Activated CD4-positive, alpha-beta T cell treated with anti-CD3 and anti-CD28 coated beads for 24 hours (primary cell): ENCODE data around the gene TSPEAR.
"Not testable (repeated sequence)": the region's sequence is repeated elsewhere in the genome, so short reads cannot be mapped to it uniquely, and the experiment has no call there.

ENCODE experiments used
- DNase-seq, 2 donors: peaks; one replicate each; pipeline ENCODE4 v3.0.0-alpha.2; 2020; ENCODE audit warnings: low read depth in 2 of 2

TSPEAR gene

DNA sequence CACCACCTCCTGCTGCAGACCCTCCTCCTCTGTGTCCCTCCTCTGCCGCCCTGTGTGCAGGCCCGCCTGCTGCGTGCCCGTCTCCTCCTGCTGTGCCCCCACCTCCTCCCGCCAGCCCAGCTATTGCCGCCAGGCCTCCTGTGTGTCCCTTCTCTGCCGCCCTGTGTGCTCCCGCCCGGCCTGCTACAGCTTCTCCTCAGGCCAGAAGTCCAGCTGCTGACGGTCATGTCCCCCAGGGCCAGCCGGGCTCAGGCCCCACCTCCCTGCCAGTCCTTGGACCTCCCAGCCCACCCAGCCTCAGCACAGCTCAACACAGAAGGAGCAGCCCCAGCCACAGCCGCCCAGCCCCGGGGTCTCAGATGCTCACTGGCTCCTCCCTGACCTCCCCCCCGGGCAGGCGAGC, 83.5 kb downstream of the TSPEAR start:
- not testable (repeated sequence) for DNase-seq

DNA sequence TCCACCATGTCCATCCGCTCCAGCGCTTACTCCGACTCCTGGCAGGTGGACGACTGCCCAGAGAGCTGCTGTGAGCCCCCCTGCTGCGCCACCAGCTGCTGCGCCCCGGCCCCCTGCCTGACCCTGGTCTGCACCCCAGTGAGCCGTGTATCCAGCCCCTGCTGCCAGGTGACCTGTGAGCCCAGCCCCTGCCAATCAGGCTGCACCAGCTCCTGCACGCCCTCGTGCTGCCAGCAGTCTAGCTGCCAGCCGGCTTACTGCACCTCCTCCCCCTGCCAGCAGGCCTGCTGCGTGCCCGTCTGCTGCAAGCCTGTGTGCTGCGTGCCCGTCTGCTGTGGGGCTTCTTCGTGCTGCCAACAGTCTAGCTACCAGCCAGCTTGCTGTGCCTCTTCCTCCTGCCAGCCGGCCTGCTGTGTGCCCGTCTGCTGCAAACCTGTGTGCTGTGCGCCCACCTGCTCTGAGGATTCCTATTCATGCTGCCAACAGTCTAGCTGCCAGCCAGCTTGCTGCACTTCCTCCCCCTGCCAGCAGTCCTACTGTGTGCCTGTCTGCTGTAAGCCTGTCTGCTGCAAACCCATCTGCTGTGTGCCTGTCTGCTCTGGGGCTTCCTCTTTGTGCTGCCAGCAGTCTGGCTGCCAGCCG, 84.1 kb downstream of the TSPEAR start:
- DNase-seq, result not testable (repeated sequence)

DNA sequence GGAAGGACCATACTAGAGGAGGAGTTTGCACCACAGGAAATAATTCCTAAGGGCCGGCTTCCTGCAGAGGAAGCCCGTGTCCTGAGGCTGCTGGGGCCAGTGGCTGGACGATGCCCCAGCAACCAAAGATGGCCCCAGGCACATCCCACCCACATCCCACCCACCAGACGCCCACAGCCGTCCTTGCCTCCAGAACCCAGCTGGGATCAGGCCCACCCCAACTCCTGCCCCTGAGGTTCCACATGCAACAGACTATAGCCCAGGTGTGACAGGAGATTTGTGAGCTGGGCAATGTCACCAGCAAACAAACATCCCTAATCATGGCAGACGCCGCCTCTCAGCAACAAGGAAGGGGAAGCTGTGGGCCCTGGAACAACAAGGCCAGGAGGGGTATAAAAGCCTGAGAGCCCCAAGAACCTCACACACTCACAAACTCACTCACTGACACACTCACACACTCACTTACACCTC, 84.7 kb downstream of the TSPEAR start, which contains the start of gene KRTAP10-9:
KRTAP10-9 (plus strand) TSS at position 421 of the 471 bp plus-strand sequence. CDS start 79 bp downstream, outside the sequence.
- DNase-seq, result no peak

DNA sequence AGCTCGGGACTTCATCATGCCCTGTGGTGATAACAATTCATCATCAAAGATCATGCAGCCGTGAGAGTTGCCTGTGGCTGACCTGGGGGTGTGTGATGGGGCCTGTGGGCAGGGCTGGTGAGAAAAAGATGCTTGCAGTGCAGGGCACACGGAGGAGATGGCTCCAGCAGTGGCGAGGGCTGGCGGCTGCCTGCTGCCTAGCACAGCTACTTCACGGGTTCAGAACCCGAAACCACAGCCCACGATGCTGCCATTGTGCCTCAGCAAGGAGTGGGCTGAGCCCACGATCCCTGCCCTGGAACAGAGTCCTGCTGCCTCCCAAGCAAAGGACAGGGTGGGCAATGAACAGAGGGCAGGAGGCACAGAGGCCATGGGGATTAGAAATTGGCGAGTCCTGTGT, 85.1 kb downstream of the TSPEAR start:
- DNase-seq, result no peak

DNA sequence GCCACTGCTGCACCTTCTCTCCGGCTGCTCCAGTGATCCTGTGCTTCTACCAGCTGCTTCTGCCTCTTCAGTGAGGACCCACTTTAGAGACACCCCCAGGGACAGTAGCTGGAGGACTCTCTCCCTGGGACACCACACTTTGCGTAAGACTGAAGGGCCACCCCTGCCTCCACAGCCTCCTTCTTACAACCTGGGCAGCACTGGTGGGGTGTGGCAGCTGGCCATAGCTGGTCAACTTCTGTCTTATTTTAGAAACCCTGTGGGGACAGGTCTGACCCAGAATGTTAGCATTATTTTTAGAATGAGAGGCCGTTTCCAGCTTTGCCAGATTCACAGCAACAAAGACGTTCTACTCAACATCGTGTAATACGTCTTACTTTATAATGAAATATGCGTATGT, 85.6 kb downstream of the TSPEAR start:
- DNase-seq, result no peak

DNA sequence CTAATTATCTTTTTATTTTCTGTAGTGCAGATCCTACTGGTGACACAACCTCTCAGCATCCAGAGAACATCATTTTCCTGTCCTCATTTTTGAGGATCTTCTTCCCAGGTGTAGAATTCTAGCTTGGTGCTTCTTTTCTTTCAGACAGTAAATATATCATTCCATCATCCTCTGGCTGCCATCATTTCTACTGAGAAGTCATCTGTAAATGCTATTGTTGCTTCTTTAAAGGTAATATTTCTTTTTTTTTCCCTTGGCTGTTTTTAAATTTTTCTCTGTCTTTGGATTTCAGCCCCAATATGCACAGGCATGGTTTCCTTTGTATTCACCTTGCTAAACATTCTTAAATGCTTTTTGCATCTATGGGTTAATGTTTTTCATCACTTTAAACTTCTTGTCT, 87.8 kb downstream of the TSPEAR start:
- DNase-seq, result no peak

DNA sequence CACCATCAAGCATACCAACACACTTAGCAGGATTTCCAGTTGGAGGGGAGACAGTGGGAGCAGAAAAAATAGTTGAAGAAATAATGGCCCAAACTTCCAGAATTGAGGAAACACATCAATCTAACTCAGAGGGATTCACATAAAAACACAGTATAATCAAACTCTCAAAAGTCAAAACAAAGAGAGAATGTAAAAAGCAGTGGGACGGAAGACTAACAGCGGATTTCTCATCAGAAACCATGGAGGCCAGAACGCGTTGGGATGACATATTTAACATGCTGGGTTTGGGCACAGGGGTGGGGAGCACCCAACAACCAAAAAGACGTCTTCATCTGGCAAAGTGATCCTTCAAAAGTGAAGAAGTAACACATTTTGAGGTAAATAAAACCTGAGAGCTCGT, 91.5 kb downstream of the TSPEAR start:
- DNase-seq, result no peak

DNA sequence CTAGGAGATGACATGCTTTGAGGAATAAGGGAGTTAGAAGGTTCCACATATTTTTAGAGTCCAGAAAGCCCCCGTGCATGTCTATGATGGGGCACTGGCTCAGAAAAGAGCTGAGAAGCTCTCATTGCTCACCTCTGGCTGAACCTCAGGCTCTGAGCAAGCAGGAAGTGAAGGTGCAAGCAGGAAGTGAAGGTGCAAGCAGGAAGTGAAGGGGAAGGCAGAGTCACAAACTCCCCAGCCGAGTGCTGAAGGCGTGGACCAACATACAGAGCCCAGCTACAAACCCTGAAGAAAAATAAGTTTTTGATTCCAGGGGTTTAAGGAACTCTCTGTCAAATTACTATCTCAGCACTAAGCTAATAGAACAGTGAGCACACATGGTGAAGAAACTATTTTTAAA, 92.5 kb downstream of the TSPEAR start:
- peak; percentile 12 to 32 for DNase-seq

DNA sequence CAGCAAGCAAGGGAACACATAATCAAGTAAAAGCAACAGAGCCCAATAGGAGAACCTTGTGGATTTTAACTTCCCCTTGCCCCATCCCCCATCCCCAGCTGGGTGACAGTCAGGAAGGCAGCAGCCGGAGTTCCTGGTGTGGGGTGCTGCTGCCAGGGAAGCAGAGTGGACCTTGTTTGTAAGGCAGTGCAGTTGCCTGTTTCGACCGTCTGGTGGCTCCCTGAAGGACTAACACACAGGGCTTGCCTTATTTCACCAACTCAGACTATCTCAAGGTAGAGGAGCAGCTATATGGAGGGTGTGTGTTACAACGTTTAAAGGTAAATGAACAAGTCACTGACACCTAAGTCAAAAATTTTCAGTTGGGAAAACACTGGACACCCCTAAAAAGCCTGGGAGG, 92.9 kb downstream of the TSPEAR start:
- DNase-seq, result no peak

DNA sequence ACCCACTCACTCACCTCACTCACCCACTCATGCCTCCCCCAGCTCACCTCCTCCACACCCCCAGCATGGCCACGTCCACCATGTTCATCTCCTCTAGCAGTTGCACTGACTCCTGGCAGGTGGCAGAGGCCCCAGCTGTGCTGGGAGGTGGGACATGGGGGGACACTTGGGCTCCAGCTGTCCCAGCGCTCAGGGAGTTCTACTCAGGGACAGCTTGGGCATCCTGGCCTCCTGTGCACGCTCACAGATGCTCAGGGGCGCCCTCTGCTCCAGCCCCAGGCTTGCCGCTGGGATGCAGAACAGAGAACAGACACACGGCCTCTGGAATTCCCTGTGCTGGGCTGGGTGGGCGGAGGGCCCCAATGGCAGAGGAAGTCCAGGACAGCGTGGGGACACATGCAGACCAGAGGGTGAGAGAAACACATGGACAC, 94.3 kb downstream of the TSPEAR start:
- DNase-seq, result no peak

DNA sequence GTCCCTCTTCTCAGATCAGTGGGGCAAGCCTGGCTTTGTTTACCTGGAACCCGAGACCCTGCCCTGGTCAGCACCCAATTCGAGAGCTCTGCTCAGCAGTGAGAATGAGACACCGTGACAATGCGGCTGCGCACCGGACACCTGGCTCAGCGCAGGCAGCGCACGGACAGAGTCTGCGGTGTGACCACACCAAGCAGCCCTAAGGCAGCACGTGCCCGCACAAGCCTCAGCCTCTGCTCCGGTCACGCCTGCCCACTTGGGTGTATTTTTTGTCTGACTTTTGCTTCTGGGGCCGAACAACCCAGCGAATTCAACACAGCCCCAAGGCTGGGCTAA, 94.8 kb downstream of the TSPEAR start:
- DNase-seq, result no peak

DNA sequence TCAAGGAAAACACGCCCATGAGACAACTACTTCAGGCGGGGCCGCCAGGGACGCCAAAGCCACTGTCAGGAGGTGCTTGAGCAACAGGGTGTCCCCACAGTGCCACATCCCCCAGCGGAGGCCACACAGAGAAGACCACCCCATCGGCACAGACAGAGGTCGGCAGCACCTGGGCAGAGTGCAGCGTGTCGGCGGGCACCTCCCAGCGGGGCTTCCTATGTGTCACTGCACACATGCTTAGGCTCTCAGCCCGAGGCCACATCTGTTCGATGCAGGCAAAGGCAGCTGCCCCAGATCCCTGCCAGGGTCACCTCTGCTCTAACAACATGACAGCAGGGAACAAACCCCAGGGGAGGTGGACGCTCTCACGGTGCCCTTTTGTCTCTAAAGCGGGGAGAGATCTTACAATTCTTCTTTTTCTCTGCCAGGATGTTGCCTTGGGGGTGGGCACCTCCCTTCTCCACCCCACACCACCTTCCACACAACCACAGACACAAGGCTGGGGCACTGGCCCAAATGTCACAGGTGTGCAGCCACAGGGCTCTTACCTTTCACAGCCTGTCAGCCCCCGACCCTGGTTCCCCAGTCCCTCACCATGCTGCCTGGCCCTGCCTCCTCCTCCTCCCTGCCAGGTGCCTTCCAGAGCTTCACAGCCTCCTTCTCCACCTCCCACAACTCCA, 95.3 kb downstream of the TSPEAR start:
- DNase-seq, result no peak

DNA sequence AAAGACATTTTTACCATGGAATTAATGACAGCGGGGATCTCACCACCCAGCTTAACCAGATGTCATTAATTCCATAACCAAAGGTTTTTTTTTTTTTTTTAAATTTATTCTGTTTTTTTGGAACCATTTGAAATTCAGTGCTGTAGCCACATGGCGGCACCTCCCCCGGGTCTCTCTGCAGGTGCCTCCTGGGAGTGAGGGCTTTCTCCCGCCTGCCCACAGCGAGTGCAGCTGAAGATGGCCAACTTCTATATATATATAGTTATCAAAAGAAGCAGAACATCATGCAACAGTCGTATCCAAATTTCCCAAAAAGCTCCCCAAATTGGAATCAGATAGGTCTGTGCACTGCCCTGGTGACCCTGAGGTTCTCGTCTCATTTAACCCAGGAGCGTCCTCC, 95.9 kb downstream of the TSPEAR start:
- DNase-seq, result no peak

DNA sequence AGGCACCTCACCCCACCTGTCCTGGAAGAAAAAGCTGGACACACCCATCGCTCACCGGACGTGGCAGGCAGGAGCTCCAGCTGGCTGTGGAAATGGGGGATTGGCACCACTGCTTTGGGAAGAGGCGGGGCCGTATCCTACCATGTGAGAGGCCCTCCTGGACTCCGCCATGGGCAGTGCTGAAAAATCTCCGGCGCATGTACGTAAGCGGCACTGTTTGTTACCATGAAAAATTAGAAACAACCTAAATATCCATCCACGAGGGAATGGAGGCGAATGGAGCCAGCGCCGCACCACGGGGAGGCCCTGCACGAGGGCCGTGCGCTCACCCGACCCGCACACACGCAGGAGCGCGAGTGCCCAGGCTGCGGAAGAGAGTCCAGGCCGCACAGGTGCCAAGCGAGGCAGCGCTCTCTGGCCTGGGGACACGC, 96.4 kb downstream of the TSPEAR start:
- no peak for DNase-seq

DNA sequence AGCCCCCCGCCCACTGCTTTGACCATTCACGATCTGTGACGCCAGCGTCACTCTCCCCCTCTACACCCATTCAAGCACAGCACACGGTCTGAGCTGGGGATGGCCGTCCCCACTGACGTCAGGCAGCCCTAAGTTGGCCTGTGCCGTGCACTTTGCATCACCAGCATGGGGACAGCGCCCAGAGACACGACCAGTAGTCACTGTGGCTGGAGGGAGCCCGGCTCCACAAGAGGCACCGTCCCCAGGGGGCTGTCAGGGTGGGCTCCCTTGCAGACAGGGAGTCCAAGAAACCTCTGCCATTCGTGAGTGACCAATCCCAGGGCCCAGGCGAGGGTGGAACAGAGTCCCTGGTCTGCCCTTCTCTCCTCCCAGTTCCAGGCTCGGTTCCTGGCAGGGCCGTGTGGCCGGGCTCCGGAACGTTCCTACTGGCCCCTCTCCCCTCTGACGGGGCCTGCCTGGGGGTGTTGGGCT, 97.2 kb downstream of the TSPEAR start:
- DNase-seq, result no peak

DNA sequence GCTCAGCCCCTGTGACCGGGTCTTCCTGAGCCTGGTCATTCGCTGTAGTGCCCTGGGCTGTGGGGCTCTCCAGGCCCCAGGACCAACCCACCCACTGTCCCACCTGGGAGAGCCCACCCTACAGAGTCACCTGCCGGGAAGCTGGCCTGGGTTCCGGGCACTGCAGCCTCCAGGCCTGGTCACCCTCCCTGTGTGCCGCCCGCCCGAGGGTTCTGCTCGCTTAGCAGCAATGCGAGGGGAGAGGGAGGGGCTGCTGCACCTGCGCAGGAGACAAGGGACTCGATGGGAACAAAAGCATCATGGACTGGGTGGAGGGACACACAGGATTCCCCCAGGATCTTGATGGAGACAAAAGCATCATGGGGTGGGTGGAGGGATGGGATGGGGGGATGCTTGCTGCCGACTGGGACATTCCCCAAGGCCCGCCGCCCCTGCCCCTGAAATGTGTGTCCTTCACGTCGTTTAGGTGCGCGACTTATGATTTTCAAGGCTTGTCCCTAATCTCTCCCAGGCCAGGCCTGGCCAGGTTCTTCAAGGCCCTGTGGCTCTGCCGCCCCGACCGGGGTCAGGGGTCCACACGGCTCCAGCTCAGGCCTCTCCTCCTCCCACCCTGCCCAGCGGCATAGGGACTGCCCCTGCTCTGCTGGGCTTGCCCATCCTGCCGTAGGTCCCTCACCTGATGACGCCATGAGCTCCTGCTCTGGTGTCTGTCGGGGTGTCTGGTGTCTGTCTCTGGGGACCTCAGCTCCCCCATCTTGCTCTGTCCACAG, 97.8 kb downstream of the TSPEAR start:
- DNase-seq, result no peak

DNA sequence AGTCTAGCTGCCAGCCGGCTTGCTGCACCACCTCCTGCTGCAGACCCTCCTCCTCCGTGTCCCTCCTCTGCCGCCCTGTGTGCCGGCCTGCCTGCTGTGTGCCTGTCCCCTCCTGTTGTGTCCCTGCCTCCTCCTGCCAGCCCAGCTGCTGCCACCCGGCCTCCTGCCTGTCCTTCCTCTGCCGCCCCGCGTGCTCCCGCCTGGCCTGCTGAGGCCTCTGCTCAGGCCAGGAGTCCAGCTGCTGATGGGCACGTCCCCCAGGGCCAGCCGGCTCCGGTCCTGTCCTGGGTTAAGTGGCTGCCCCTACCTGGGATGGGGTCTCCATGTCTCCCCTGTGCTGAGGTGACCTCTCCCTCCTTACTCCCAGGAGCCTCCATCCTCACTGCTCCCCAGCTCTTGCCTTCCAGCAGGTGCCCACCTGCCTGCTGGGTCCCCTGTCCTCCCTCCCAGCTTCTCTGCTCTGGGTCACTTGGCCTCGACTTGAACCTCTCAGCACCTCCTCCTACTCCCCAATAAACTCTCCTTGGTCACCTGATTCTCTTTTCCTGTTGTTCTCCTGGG, 98.6 kb downstream of the TSPEAR start:
- no peak for DNase-seq

DNA sequence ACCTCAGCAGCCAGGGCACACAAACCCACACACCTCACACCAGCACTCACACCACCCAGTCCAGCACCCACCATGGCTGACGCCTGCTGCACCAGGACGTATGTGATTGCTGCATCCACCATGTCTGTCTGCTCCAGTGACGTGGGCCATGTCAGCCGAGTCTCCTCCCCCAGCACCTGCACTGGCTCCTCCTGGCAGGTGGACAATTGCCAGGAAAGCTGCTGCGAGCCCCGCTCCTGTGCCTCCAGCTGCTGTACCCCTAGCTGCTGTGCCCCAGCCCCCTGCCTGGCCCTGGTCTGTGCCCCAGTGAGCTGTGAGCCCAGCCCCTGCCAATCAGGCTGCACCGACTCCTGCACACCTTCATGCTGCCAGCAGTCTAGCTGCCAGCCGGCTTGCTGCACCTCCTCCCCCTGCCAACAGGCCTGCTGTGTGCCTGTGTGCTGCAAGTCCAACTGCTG, 99.3 kb downstream of the TSPEAR start, which contains the start of gene KRTAP10-8:
KRTAP10-8 (plus strand) TSS at position 51 of the 458 bp plus-strand sequence; CDS start at position 73, 22 bp downstream.
- DNase-seq, result no peak

DNA sequence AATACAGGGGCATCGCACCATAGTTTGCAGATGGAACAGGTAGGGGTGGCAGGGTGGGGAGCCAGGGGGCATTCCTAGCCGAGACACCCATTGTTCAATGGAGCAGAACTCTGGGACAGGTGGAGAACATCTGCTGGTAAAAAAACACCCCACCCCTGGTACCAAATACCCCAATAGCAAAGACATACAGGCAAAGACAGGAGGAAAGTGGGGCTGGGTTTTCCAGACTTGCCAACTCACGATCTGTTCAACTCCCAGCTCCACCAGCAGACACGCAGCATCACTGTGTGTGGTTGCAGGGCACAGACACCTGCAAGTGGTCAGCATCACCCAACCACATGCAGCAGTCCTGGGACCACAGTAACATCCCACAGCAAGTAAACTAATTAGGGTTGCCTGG, 99.8 kb downstream of the TSPEAR start:
- DNase-seq, result no peak

DNA sequence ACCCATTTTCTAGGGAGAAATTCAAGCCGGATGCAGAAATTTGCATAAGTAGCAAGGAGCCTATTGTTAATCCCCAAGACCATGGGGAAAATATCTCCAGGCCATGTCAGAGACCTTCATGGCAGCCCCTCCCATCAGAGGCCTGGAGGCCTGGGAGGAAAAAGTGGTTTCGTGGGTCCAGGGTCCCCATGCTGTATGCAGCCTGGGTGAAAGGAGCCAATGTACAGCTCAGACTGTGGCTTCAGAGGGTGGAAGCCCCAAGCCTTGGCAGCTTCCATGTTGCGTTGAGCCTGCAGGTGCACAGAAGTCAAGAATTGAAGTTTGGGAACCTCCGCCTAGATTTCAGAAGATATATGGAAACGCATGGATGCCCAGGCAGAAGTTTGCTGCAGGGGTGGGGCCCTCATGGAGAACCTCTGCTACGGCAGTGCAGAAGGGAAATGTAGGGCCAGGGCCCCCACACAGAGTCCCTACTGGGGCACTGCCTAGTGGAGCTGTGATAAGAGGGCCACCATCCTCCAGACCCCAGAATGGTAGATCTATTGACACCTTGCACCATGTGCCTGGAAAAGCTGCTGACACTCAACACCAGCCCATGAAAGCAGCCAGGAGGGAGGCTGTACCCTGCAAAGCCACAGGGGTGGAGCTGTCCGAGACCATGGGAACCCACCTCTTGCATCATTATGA, 101.1 kb downstream of the TSPEAR start:
- DNase-seq, result not testable (repeated sequence)

DNA sequence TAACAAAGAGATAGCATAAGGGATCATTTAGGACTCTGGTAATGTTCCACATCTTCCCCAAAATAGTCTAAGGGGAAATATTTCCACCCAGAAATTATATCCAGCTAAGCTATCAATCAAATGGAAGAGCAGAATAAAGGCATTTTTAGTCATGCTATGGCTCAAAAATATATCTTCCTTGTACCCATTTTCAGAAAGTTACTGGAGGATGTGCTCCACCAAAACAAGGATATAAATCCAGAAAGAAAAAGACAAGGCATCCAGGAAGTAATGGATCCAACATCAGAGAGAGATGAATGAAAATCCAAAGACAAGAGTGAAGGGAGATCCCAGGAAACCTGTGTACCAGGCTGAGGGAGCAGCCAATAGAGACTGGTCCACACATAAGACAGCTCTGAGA, 102.2 kb downstream of the TSPEAR start:
- no peak for DNase-seq
